Activated naive CD4-positive, alpha-beta T cell treated with anti-CD3 and anti-CD28 coated beads for 36 hours (primary cell): ENCODE results near the gene HTR3B. TPM values are rescaled to one million over a fixed set of nuclear protein-coding genes. Genes with fewer than 3 reads are reported as not detected.

Source experiments
- CTCF ChIA-PET: fragments of 350-600 bp; sonication (Branson Sonifier 250); formaldehyde crosslinking; loops from one replicate; lab custom pipeline; 2021; ENCODE audit warnings: antibody characterized with exemption; lab: Charles Lee
- DNase-seq: peaks from one replicate; pipeline ENCODE4 v3.0.0-alpha.2; 2020
- H3K27ac Mint-ChIP-seq: one replicate; pipeline ENCODE4 v1.8.0; 2021; ENCODE audit warnings: mild to moderate bottlenecking, mixed read lengths
- H3K27me3 Mint-ChIP-seq: one replicate; pipeline ENCODE4 v1.8.0; 2021; ENCODE audit warnings: low read depth, mixed read lengths
- H3K36me3 Mint-ChIP-seq: one replicate; pipeline ENCODE4 v1.8.0; 2021; ENCODE audit warnings: low read depth, mixed read lengths
- H3K4me1 Mint-ChIP-seq: one replicate; pipeline ENCODE4 v1.8.0; 2021; ENCODE audit warnings: low read depth, mixed read lengths
- H3K4me3 Mint-ChIP-seq: one replicate; pipeline ENCODE4 v1.8.0; 2021; ENCODE audit warnings: mild to moderate bottlenecking, moderate library complexity, mixed read lengths
- H3K9me3 Mint-ChIP-seq: one replicate; pipeline ENCODE4 v1.8.0; 2021; ENCODE audit warnings: mixed read lengths
- intact Hi-C: fragments of 100-400 bp; cut with micrococcal nuclease; formaldehyde crosslinking; loops from one replicate; pipeline ENCODE4 v1.15.1; 2023
- total RNA-seq, 2 experiments: library from RNA; stranded (reverse); gene quantifications; one replicate each; pipeline ENCODE4 v1.2.3, GENCODE V29; 2021

The HTR3B gene
- total RNA-seq, 2 experiments from 2014 or later = not detected

- H3K27me3 Mint-ChIP-seq = peaks cover 15% of the 10 kb centered on the region
- no peak overlapping the region for H3K4me3 Mint-ChIP-seq
- intact Hi-C loops = no loop called here
- no peaks in the 10 kb centered on the region for H3K36me3 Mint-ChIP-seq
- DNase-seq = no peak
- CTCF ChIA-PET = no interaction called here
- no peaks in the 10 kb centered on the region for H3K4me1 Mint-ChIP-seq
- H3K9me3 Mint-ChIP-seq = no peaks in the 10 kb centered on the region
- H3K27ac Mint-ChIP-seq = no peak overlapping the region
Observed at GRCh38 chr11:113952588-113952987, 48.0 kb downstream of the HTR3B start.

- CTCF ChIA-PET = interaction anchor here (1.0 kb wide), 1 partner anchor 307 kb away, joined by 3 read pairs; no protein-coding TSS in a partner anchor
- peaks cover 15% of the 10 kb centered on the region for H3K27me3 Mint-ChIP-seq
- H3K9me3 Mint-ChIP-seq = no peaks in the 10 kb centered on the region
- H3K4me3 Mint-ChIP-seq = no peak overlapping the region
- no peak for DNase-seq
- intact Hi-C loops = no loop called here
- H3K27ac Mint-ChIP-seq = no peak overlapping the region
- no peaks in the 10 kb centered on the region for H3K36me3 Mint-ChIP-seq
- no peaks in the 10 kb centered on the region for H3K4me1 Mint-ChIP-seq
Observed at GRCh38 chr11:113954235-113954634, 49.6 kb downstream of the HTR3B start.

DNA sequence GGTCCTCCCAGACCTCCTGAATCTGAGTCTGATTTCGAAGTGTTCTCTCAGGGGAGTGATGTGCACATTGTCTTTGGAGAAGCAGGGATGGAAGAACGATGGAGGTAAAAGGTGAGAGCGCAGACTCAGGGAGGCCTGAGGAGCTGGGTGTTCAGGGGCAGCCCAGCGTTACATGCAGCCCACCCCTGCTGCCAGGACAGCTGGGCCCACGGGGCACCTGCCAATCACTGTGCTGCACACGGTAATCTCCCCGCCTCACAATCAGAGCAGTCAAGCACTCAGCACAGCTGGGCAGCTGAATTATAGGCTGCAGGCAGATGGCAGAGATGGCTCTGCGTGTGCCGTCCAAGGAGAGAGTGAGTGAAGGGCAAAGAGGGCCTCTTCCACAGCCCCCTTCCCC, 52.4 kb downstream of the HTR3B start:
- CTCF ChIA-PET = no interaction called here
- no peaks in the 10 kb centered on the region for H3K4me1 Mint-ChIP-seq
- DNase-seq = no peak
- intact Hi-C loops = no loop called here
- no peaks in the 10 kb centered on the region for H3K36me3 Mint-ChIP-seq
- no peak overlapping the region for H3K27ac Mint-ChIP-seq
- peaks cover 9% of the 10 kb centered on the region for H3K27me3 Mint-ChIP-seq
- no peaks in the 10 kb centered on the region for H3K9me3 Mint-ChIP-seq
- no peak overlapping the region for H3K4me3 Mint-ChIP-seq

- no peaks in the 10 kb centered on the region for H3K9me3 Mint-ChIP-seq
- no peaks in the 10 kb centered on the region for H3K4me1 Mint-ChIP-seq
- no peaks in the 10 kb centered on the region for H3K27me3 Mint-ChIP-seq
- H3K36me3 Mint-ChIP-seq = no peaks in the 10 kb centered on the region
- no peak overlapping the region for H3K27ac Mint-ChIP-seq
- intact Hi-C loops = no loop called here
- DNase-seq = no peak
- CTCF ChIA-PET = no interaction called here
- no peak overlapping the region for H3K4me3 Mint-ChIP-seq
Observed at GRCh38 chr11:113960702-113961330, 56.2 kb downstream of the HTR3B start.

DNA sequence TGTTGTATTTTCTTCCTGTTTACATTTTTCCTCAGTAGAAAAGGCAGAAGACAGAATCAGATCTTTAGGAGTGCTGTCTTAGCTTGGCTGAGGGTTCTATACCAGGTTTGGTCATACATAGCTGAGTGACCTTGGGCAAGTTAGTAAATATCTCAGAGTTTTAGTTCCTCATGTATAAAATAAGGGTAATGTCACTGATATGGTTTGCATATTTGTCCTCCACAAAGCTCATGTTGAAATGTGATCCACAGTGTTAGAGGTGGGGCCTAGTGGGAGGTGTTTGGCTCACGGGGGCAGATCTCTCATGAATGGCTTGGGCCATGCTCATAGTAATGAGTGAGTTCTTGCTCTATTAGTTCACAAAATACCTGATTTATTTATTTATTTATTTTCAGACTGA, 62.8 kb downstream of the HTR3B start:
- no peak overlapping the region for H3K4me3 Mint-ChIP-seq

GRCh38 chr11:113971506-113972195, 67.1 kb downstream of the HTR3B start:
- intact Hi-C loops = no loop called here
- H3K27ac Mint-ChIP-seq = no peak overlapping the region
- CTCF ChIA-PET = no interaction called here
- H3K27me3 Mint-ChIP-seq = no peaks in the 10 kb centered on the region
- no peak overlapping the region for H3K4me3 Mint-ChIP-seq
- H3K36me3 Mint-ChIP-seq = no peaks in the 10 kb centered on the region
- H3K4me1 Mint-ChIP-seq = no peaks in the 10 kb centered on the region
- no peaks in the 10 kb centered on the region for H3K9me3 Mint-ChIP-seq
- DNase-seq = no peak

More for the DNA sequence above, 62.8 kb downstream of the HTR3B start:
- CTCF ChIA-PET = interaction anchor here (0.6 kb wide), 1 partner anchor 103 kb away, joined by 4 read pairs; no protein-coding TSS in a partner anchor
- intact Hi-C loops = no loop called here
- Mint-ChIP-seq H3K27ac (no peak overlapping the region), H3K9me3 (no peaks in the 10 kb centered on the region), H3K36me3 (no peaks in the 10 kb centered on the region), H3K4me1 (no peaks in the 10 kb centered on the region), H3K27me3 (no peaks in the 10 kb centered on the region)
- DNase-seq = no peak

- Mint-ChIP-seq H3K4me3 (no peak within 1 kb of the TSS), H3K27me3 (no peaks in the 10 kb centered on the region), H3K27ac (no peak within 1 kb of the TSS), H3K9me3 (no peaks in the 10 kb centered on the region), H3K36me3 (no peaks in the 10 kb centered on the region), H3K4me1 (no peaks in the 10 kb centered on the region)
- intact Hi-C loops = no loop called here
- DNase-seq = no peak
- CTCF ChIA-PET = interaction anchor here (0.5 kb wide), 1 partner anchor 31 kb away, joined by 3 read pairs; no protein-coding TSS in a partner anchor
Observed at GRCh38 chr11:113974741-113975470, 70.3 kb downstream of the HTR3B start, which contains the start of gene HTR3A. HTR3A (plus strand) TSS chr11:113975108; CDS start chr11:113975326, 218 bp downstream.

DNA sequence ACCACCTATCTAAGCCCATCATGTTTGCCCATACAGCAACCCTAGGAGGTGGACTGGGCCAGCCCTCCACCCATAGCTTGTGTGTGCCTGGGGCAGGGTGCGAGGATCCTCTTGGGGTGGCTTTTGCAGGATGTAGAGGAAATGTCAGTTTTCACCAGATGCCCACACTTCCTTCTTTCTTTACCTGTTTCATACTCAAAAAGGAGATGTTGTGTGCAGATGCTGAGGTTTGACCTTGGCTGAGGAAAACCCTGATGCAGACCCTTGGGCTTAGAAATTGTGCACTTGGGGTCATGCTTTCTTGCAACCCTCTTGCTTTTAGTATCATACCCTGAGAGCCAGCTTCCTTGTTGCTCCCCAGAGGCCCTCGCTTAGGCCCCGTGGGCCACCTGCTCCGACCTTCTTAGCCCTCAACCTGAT, 72.5 kb downstream of the HTR3B start:
- intact Hi-C loops = no loop called here
- no peaks in the 10 kb centered on the region for H3K9me3 Mint-ChIP-seq
- H3K4me1 Mint-ChIP-seq = no peaks in the 10 kb centered on the region
- no peak for DNase-seq
- CTCF ChIA-PET = interaction anchor here (2.0 kb wide), 1 partner anchor 285 kb away, joined by 7 read pairs; no protein-coding TSS in a partner anchor
- H3K27me3 Mint-ChIP-seq = no peaks in the 10 kb centered on the region
- H3K36me3 Mint-ChIP-seq = no peaks in the 10 kb centered on the region
- H3K4me3 Mint-ChIP-seq = no peak overlapping the region
- no peak overlapping the region for H3K27ac Mint-ChIP-seq

- no peak for DNase-seq
- Mint-ChIP-seq H3K4me3 (no peak overlapping the region), H3K9me3 (no peaks in the 10 kb centered on the region), H3K36me3 (no peaks in the 10 kb centered on the region), H3K27me3 (no peaks in the 10 kb centered on the region), H3K27ac (no peak overlapping the region), H3K4me1 (no peaks in the 10 kb centered on the region)
- intact Hi-C loops = no loop called here
- CTCF ChIA-PET = no interaction called here
Observed at GRCh38 chr11:113977701-113978100, 73.1 kb downstream of the HTR3B start.

GRCh38 chr11:113979431-113979830, 74.8 kb downstream of the HTR3B start:
- Mint-ChIP-seq H3K27me3 (no peaks in the 10 kb centered on the region), H3K27ac (no peak overlapping the region), H3K4me3 (no peak overlapping the region), H3K9me3 (no peaks in the 10 kb centered on the region), H3K36me3 (no peaks in the 10 kb centered on the region), H3K4me1 (no peaks in the 10 kb centered on the region)
- no peak for DNase-seq
- intact Hi-C loops = no loop called here
- CTCF ChIA-PET = interaction anchor here (0.9 to 1.1 kb wide), 2 partner anchors 14 to 283 kb away, joined by 3 to 4 read pairs; no protein-coding TSS in a partner anchor

DNA sequence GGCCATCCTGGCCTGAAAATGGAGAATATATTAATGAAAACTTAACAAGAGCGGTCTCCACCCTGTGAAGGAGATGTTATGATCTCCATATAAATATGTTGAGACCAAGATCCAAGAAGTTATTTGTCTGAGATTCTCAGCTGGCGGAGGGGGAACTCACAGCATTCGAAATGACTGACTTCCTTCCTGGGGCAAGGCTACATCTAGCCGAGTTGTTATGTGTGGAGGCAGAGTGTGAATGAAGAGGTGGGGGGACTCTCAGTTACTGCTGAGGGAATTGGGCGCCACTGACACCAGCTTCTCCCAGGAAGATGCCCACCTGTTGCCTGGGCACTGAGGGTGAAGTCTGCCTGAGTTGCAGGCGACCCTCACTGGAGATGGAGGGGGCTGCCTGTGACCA, 76.2 kb downstream of the HTR3B start:
- H3K27ac Mint-ChIP-seq = no peak overlapping the region
- no peaks in the 10 kb centered on the region for H3K9me3 Mint-ChIP-seq
- CTCF ChIA-PET = no interaction called here
- no peaks in the 10 kb centered on the region for H3K4me1 Mint-ChIP-seq
- intact Hi-C loops = no loop called here
- no peak overlapping the region for H3K4me3 Mint-ChIP-seq
- no peak for DNase-seq
- no peaks in the 10 kb centered on the region for H3K36me3 Mint-ChIP-seq
- H3K27me3 Mint-ChIP-seq = no peaks in the 10 kb centered on the region

DNA sequence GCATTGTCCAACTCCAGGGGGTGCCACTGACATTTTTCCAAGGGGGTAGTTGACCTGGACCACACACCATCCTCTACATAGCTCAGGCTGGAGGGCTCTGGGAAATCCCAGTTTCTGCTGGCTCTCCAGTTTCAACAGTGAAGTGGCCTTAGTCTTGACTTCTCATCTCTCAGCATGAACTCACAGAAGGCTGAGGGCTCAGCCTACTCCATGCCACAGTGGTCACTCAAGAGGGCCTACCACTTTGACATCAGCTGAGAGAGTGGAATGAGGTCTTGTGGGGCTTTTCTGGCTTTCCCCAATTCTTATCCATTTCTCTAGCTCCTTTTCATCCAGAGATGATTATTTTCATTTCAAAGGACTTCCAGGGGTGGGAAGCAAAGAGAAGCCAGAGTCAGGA, 77.7 kb downstream of the HTR3B start:
- no peaks in the 10 kb centered on the region for H3K27me3 Mint-ChIP-seq
- H3K9me3 Mint-ChIP-seq = no peaks in the 10 kb centered on the region
- intact Hi-C loops = no loop called here
- no peak for DNase-seq
- no peak overlapping the region for H3K4me3 Mint-ChIP-seq
- CTCF ChIA-PET = interaction anchor here (1.5 kb wide), 1 partner anchor 12 kb away, joined by 4 read pairs; no protein-coding TSS in a partner anchor
- H3K36me3 Mint-ChIP-seq = no peaks in the 10 kb centered on the region
- H3K4me1 Mint-ChIP-seq = no peaks in the 10 kb centered on the region
- H3K27ac Mint-ChIP-seq = no peak overlapping the region
